HL-60/S4 treated with phorbol 12-myristate 13-acetate at 8.2 ng/mL for 4 days and 3 days (cell line): ENCODE measurements around the gene SHC3.
"Not testable (repeated sequence)": the region's sequence is repeated elsewhere in the genome, so short reads cannot be mapped to it uniquely, and the experiment has no call there.

Experiments used
- in situ Hi-C: fragments of 300-500 bp; cut with MboI; formaldehyde crosslinking; loops from 2 replicates; pipeline ENCODE4 v1.15.0; 2022; ENCODE audit warnings: low sequenced_read_pairs

SHC3 gene, protein sequence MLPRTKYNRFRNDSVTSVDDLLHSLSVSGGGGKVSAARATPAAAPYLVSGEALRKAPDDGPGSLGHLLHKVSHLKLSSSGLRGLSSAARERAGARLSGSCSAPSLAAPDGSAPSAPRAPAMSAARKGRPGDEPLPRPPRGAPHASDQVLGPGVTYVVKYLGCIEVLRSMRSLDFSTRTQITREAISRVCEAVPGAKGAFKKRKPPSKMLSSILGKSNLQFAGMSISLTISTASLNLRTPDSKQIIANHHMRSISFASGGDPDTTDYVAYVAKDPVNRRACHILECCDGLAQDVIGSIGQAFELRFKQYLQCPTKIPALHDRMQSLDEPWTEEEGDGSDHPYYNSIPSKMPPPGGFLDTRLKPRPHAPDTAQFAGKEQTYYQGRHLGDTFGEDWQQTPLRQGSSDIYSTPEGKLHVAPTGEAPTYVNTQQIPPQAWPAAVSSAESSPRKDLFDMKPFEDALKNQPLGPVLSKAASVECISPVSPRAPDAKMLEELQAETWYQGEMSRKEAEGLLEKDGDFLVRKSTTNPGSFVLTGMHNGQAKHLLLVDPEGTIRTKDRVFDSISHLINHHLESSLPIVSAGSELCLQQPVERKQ

DNA sequence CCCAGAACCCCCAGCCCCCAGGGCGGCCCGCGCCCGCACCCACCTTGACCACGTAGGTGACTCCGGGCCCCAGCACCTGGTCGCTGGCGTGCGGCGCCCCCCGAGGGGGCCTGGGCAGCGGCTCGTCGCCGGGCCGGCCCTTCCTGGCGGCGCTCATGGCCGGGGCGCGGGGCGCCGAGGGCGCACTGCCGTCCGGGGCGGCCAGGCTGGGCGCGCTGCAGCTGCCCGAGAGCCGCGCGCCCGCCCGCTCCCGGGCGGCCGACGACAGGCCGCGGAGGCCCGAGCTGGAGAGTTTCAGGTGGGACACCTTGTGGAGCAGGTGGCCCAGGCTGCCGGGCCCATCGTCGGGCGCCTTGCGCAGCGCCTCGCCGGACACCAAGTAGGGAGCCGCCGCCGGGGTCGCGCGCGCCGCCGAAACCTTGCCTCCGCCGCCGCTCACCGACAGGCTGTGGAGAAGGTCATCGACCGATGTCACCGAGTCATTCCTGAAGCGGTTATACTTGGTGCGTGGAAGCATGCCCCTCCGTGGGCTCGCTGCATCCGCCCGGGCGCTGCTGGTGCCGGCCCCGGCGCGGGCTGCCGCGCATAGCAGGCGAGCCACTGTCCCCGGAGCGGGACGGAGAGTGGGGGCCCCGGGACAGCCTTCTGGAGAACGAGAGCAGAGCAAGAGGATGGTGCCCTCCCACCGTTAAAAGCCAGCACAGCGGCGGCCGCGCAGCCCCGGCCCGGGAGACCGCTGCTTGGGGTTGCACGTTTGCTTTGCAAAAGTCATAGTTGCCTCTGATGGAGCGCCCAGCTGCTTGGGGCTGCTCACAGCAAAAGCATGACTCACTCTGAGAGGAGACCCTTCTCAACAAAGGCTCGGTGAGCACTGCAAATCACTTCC lies at the start of gene SHC3:
Gene SHC3 (minus strand): TSS at position 875 of the 886 bp plus-strand sequence. CDS start 358 bp downstream, at position 517.
- in situ Hi-C loops = no loop called here

DNA sequence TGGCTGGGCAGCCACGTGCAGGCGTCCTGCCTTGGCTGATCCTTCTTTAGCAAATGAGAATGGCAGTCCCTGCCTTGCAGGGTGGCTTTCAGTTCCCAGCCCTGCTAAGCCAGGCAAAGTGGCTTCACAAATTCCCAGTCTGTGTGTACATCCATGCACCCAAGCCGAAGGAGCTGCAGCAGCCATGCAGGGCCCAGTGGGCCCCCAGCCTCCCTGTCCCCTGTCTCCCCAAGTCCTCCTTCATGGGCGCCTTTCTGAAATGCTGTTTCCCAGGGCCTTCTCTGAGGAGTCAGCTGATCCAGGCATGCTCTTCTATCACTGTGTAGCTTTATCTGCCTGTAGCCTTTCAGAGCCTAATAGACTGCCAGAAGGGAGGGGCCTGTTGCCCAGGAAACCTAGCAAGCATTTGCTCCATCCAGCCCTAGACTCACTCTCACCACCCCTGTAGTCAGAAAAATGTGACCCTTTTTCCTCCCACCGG lies 47.4 kb upstream of the SHC3 start:
- in situ Hi-C loops = no loop called here

DNA sequence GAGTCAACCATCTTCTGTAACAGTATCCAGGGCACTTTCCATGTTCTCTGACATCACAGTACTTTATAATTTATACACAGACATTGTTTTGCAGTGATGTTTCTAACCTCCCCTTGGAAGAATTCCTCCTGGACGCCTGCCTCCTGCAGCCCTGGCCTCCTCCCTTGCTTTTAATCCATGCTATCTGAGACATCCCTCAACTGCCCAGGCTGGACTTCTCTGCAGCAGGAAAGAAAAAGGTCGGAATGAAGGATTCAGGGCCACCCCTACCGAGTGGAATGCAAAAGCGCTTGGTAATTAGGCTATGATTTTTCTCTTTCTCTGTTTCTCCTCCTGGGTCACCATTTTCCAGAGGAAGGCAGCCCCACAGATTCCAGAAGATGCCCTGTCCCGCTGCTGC lies 47.0 kb upstream of the SHC3 start:
- in situ Hi-C loops = no loop called here

DNA sequence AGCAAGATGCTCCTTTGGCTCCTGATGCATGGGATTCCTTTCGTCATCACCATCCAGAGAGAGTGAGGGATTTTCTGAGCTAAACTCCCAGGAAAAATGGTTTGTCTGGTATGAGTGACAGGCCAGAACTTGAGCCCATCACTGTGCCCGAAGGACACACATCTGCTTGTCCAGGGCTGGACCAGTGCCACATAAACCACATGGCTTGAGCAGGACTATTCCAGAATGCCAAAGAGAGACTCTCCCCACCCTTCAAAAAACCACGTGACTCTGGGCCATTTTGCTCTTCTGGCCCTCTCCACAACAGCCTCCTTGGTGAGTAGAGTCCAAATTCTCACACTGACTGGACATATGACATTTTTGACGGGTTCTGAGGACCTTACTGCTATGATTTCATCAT lies 46.4 kb upstream of the SHC3 start:
- in situ Hi-C loops = no loop called here

DNA sequence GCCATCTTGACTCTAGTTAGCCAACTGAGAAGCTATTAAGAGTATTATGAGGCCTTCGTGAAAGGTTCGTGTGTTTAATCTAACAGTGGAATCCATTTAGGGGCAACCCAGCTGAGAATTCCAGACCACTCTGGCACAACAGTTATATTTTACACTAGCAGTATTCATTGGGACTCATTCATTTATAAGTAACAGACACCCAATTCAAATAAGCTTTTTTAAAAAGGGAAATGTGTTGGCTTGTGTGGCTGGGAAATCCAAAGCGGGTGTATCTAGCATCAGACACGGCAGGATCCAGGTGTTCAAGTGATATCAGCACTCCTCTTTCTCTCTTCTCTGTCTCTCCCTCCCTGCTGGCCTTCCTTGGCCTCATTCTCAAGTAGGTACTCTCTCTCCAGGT lies 46.0 kb upstream of the SHC3 start:
- in situ Hi-C loops = no loop called here

DNA sequence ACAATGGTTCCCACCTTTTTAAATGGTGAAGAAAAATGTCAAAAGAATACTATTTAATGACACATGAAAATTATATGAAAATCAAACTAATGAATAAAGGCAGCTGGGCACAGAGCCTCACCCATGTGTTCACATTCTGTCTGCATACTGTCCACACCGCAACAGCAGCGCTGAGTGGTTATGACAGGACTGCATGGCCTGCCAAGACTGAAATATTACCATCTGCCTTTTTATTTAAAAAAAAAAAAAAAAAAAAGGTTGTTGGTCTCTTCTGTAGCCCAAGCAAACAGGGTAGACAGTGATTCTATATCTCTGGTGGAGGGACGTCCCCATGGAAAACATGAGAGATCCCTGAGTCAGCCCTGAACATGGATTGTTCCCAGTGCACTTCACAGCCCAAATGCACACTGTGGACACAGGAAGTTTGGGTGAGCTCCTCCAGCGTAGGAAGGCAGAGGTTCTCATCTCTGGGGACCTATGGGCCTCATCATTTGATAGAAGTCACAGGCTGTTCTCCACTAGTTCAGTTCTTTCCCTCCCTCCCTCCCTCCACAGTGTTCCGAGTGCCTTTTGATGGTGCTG lies 44.9 kb upstream of the SHC3 start:
- in situ Hi-C loops = no loop called here

DNA sequence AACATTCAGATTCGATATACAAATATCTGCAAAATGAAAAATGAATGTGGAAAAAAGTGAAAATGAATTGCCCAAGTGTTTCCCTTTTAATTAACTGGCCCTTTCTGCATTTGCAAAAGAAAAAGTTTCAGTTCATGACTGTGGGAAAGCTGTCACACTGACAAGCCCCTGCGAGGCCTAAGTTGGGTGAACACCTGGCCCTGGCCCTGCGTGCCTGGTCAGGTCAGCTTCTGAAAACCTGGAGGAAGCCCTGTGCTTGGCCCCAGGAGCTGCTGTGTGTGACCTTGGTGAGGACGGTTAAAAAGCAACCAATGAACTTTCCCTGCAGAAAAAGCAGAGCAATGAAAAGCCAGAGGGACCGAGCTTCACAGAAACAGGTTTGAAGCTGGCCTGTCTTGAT lies 41.0 kb upstream of the SHC3 start:
- in situ Hi-C loops = no loop called here

DNA sequence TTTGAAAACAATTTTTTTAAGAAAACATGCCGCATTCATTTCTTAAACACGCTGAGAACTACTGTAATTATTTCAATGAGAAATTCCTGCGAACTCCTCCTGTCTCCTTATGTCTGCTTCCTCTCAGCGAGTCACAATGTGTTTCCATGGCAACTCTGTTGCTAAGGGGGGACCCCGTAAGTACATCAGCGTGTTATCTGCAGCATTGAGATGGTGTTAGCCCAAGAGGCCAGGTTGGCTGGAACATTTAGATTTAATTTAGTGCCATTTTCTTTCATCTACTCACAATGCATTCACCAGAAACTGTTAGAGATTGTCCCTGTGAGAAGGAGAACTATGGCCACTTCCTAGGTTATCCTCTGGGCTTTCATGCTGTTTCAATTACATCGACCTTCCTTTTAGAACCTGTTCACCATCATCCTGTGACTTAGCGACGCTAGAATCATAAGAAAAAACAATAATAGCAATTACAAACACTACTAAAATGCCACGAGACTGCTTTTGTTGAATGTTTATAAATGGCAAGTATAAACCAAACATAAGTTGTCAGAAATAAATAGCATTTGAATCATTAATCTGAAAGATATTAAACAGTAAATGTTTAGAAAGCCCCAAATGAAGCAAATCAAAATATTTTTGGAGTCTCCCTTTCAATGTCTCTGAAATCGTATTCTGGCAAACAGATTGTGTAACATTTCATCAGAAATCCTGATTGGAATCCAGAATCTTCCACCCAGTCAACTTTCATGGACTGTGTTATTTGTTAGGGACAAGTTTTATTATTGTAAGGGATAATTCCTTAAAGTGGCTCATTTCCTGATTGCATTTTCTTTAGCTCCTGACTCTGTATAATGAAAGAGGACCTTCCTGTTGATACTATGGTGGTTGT lies 39.7 kb upstream of the SHC3 start:
- in situ Hi-C loops = no loop called here

DNA sequence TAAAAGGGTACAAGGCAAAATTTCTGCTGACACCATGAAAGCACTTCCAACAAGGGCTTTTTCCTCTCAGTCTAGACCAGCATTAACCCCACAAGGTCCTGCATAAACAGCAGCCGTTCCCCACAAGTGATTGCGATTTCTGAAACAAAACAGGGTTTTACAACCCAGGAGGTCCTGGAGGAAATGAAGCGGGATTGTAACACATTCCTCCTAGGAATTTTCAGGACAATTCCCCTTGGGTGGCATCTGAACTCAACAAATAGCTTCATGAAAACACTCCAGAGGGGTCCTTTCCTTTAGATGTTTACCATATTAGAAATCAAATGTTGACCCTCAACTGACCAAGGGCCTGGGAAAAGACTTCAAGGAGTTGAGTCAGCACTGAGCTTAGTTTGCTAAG lies 36.7 kb upstream of the SHC3 start:
- in situ Hi-C loops = no loop called here

DNA sequence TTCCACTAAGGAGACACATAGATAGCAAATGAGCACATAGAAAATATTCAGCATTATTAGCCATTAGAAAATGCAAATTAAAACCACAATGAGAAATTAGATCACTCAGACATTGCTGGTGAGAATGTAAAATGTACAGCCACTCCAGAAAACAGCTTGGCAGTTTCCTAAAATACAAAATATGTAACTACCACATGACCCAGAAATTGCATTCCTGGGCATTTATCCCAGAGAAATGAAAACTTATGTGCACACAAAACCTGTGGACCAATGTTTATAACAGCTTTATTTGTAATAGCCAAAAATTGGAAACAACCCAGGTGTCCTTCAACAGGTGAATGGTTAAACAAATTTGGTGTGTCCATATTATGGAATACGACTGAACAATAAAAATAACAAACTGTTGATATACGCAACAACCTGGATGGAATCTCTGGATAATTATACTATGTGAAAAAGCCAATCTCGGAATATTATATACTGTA lies 34.8 kb upstream of the SHC3 start:
- in situ Hi-C loops = no loop called here

DNA sequence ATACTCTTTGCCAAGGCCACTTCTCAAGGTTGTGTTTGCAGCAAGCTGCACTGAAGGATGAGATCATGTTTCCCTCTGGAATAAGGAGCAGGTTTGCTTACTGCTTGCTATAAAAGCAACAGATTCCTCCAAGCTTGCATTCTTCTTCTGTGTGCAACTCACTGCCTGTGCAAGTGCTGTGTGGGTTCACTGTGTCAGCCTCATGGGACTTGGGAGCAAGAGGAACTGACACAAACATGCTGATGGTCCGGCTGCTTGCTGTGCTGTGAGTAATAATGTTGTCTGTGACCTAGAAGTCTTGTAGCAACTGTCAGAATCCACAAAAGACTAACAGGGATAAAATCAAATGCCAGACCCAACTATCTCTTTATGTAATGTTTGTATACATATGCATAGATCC lies 33.6 kb upstream of the SHC3 start:
- in situ Hi-C loops = no loop called here

DNA sequence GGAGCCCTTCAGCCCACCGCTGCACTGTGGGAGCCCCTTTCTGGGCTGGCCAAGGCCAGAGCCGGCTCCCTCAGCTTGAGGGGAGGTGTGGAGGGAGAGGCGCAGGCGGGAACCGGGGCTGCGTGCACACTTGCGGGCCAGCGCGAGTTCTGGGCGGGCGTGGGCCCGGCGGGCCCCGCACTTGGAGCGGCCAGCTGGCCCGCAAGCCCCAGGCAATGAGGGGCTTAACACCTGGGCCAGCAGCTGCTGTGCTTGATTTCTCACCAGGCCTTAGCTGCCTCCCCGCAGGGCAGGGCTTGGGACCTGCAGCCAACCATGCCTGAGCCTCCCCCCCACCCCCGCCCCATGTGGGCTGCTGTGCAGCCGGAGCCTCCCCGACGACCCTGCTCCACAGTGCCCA lies 30.7 kb upstream of the SHC3 start:
- in situ Hi-C loops = not testable (repeated sequence)

DNA sequence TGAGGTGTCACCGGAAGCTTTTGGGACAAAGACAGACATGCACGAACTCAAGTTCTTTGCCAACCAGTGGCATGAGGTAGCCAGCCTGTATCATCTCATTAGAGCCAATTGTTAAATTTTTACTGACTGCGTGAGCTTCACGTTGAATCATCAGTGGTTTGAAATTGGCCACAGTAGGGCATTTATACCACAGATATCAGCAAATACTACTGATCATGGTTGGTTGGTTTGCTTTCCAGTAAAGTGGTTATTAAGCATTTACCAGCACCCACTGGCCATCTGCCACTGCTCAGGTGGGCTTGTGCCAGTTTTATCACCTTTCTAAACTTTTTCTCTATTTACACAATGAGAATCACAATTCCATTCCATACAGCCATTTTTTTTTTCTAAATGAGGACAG lies 28.4 kb upstream of the SHC3 start:
- in situ Hi-C loops = no loop called here

DNA sequence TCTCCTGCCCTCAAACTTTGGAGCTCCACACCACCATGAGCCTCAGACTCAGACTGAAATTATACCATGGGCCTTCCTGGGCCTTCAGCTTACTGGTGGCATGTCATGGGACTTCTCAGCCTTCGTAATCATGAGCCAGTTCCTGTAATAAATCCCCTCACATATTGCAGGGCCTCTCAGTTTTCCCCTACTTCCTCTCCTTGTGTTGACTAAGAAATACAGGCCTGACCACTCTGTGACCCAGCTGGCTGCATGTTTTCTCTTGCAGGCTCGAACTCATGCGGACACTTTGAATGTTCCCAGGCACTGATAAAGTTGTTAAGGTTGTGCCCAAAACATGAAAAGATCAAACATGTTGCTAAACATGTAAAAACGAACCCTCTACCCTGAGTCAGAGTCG lies 26.2 kb upstream of the SHC3 start:
- in situ Hi-C loops = no loop called here

DNA sequence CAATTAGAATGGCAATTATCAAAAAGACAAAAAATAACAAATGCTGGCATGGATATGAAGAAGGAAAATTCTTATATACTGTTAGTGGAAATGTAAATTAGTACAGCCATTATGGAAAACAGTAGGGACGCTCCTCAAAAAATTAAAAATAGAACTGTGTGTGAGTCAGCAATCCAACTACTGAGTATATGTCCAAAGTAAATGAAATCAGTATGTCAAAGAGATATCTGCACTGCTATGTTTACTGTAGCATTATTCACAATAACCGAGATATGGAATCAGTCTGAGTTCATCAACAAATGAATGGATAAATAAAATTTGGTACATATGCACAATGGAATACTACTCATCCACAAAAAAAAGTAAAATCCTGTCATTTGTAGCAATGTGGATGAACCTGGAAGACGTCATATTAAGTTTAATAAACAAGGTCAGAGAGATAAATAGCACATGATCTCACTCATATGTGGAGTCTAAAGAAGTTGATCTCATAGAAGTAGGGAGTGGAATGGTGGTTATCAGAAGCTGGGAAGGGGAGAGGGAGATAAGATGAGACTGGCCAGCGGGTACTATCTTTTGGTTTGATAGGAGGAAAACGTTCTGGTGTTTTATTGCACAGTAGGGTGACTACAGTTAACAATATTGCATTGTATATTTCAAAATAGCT lies 16.6 kb upstream of the SHC3 start:
- in situ Hi-C loops = no loop called here

DNA sequence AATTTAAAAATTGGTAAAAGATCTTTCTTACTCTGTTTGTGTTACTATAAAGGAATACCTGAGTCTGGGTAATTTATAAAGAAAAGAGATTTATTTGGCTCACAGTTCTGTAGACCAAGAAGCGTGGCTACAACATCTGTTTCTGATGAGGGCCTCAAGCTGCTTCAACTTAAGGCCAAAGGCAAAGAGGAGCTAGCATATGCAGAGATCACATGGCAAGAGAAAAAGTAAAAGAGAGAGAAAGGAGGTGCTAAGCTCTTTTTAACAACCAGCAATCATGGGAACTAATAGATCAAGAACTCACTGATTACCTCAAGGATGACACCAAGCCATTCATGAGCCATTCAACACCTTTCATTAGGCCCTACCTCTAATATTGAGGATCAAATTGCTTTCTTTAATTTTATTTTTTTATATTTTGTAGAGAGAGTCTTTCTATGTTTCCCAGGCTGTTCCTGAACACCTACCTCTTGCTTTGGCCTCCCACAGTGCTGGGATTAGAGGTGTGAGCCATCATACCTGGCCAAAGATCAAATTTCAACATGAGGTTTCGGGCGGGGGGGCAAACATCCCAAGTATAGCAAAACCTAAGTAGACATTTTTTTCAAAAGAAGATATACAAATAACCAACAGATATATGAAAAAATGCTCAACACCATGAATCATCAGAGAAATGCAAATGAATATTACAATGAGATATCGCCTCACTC lies 16.0 kb upstream of the SHC3 start:
- in situ Hi-C loops = no loop called here

DNA sequence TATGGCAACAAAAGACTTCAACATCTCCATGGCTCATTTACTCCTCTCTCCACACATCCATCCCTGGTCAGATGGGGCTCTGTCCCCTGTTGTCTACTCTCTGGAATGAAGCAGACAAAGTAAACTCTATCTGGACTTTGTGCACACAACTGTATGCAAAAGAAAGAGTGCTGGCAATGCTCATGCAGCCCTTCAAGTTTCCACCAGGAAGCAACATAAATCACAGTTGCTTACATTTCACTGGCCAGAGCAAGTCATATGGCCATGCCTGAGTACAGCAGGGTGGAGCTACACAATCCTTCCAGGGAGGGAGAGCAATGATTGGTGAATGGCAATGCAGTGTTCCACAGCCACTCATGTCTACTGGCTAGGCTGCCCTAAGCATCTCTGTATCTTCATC lies 12.4 kb upstream of the SHC3 start:
- in situ Hi-C loops = no loop called here

DNA sequence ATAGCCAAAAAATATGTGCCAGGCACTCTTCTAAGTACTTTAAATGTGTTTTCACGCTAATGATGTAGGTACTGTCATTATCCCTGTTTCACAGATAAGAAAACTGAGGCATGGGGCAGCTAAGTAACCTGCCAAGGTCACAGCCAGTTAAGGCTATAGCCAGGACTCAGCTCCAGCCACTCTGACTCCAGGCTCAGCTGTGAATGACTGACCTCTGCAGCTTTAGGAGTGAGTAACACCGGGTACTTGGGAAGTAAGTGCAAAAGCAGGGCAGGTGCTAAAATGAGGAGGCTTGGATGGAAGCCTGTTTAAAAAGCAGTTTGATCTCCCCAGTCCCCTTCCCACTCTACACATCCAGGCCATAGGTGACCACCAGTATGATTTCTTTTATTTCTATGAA lies 10.6 kb upstream of the SHC3 start:
- in situ Hi-C loops = no loop called here

DNA sequence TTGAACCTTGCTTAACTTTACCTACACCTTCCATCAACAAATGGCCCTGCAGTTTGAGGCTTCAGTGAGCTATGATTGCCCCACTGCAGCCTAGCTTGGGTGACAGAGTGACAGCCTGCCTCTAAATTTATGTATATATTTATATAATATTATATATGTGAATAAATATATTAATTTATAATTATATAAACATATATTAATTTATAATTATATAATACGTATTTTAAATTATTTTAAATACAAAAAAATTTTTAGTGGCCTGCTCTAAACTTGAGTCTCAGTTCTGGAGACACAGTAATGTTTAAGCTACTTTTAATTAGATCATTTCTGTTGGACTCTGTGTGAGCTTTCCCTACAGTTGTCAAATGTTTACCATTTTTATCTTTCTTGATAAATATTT lies 9.3 kb upstream of the SHC3 start:
- in situ Hi-C loops = no loop called here
